ENCODE measurements around the gene TMEM223. TPM values are rescaled to one million over a fixed set of nuclear protein-coding genes. Genes with fewer than 3 reads are reported as not detected.
A peak's percentile ranks its signal among the peaks of the same experiment; 100 is the strongest.

TMEM223 gene
- total RNA-seq, 4 donors from 2014 or later, result 13.7 to 17.9 (median 15.8) TPM

DNA sequence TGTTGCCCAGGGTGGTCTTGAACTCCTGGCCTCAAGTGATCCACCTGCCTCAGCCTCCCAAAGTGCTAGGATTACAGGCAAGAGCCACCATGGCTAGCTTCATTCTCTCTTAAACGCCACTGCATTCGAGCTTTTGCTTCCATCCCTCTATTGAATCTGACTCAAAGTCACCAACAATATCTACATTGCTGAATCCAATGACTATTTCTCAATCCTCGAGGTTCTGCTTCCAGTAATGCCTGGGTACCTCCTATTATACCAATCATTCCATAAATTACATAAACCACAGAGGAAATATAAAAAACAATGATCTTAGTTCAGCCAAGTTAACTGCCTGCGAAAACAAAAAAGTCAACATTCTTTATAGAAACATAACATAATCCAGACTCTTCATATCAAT lies 25.3 kb upstream of the TMEM223 start:
- DNase-seq (ENCODE audit: extremely low spot score), result no peak
- Histone ChIP-seq H3K27me3 (no peaks in the 10 kb centered on the region), H3K4me1 (no peaks in the 10 kb centered on the region), H3K27ac (replicated peaks in 1 of 4) (no peak overlapping the region), H3K9me3 (no peaks in the 10 kb centered on the region), H3K4me3 (no peak overlapping the region), H3K36me3 (peaks cover 36 to 94% (median 85%) of the 10 kb centered on the region in 4 donors)
- 84% methylated on average over 4 of the region's 4 CpGs for WGBS
- intact Hi-C loops (cut with DNase I), result no loop called here
- TF ChIP-seq POLR2AphosphoS5 (IDR thresholded peaks at IDR 0.05) (no peak), POLR2A (IDR thresholded peaks at IDR 0.05; ENCODE audit: low read depth) (no peak), EP300 (IDR thresholded peaks at IDR 0.05) (no peak)
- TF ChIP-seq, protein P1, sequence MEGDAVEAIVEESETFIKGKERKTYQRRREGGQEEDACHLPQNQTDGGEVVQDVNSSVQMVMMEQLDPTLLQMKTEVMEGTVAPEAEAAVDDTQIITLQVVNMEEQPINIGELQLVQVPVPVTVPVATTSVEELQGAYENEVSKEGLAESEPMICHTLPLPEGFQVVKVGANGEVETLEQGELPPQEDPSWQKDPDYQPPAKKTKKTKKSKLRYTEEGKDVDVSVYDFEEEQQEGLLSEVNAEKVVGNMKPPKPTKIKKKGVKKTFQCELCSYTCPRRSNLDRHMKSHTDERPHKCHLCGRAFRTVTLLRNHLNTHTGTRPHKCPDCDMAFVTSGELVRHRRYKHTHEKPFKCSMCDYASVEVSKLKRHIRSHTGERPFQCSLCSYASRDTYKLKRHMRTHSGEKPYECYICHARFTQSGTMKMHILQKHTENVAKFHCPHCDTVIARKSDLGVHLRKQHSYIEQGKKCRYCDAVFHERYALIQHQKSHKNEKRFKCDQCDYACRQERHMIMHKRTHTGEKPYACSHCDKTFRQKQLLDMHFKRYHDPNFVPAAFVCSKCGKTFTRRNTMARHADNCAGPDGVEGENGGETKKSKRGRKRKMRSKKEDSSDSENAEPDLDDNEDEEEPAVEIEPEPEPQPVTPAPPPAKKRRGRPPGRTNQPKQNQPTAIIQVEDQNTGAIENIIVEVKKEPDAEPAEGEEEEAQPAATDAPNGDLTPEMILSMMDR (IDR thresholded peaks at IDR 0.05), result no peak

GRCh38 chr11:62816557-62816956 lies 24.8 kb upstream of the TMEM223 start:
- intact Hi-C loops (cut with DNase I), result no loop called here
- no peak for DNase-seq (ENCODE audit: extremely low spot score)
- TF ChIP-seq EP300 (IDR thresholded peaks at IDR 0.05) (no peak), POLR2AphosphoS5 (IDR thresholded peaks at IDR 0.05) (no peak), POLR2A (IDR thresholded peaks at IDR 0.05; ENCODE audit: low read depth) (no peak)
- TF ChIP-seq, protein P1 (IDR thresholded peaks at IDR 0.05), result no peak
- H3K4me3 ChIP-seq, result no peak overlapping the region
- peaks cover 30 to 88% (median 79%) of the 10 kb centered on the region in 4 donors for H3K36me3 ChIP-seq
- H3K9me3 ChIP-seq, result no peaks in the 10 kb centered on the region
- no peaks in the 10 kb centered on the region for H3K27me3 ChIP-seq
- WGBS, result 77% methylated on average over 8 of the region's 8 CpGs
- H3K27ac ChIP-seq (replicated peaks in 1 of 4), result no peak overlapping the region
- H3K4me1 ChIP-seq, result no peaks in the 10 kb centered on the region

- Histone ChIP-seq H3K27ac (replicated peaks in 1 of 4) (no peak overlapping the region), H3K9me3 (no peaks in the 10 kb centered on the region), H3K4me1 (peaks cover 0 to 8% (median 2%) of the 10 kb centered on the region in 4 donors), H3K27me3 (no peaks in the 10 kb centered on the region), H3K36me3 (peaks cover under 1 to 49% (median 42%) of the 10 kb centered on the region in 4 donors), H3K4me3 (no peak overlapping the region)
- intact Hi-C loops (cut with DNase I), result no loop called here
- 69% methylated on average over 2 of the region's 2 CpGs for WGBS
- DNase-seq (ENCODE audit: extremely low spot score), result no peak
- TF ChIP-seq, protein P1 (IDR thresholded peaks at IDR 0.05), result no peak
- TF ChIP-seq POLR2AphosphoS5 (IDR thresholded peaks at IDR 0.05), result no peak
- no peak for TF ChIP-seq POLR2A (IDR thresholded peaks at IDR 0.05; ENCODE audit: low read depth)
- TF ChIP-seq EP300 (IDR thresholded peaks at IDR 0.05), result no peak
These were observed 19.9 kb upstream of the TMEM223 start for GRCh38 chr11:62811659-62812058.

- Histone ChIP-seq H3K4me1 (peaks cover 8 to 17% (median 11%) of the 10 kb centered on the region in 4 donors), H3K27ac (replicated peaks in 1 of 4) (no peak overlapping the region), H3K27me3 (no peaks in the 10 kb centered on the region), H3K9me3 (no peaks in the 10 kb centered on the region), H3K36me3 (peaks cover 0 to 40% (median 34%) of the 10 kb centered on the region in 4 donors), H3K4me3 (no peak overlapping the region)
- intact Hi-C loops (cut with DNase I), result no loop called here
- no peak for DNase-seq (ENCODE audit: extremely low spot score)
- TF ChIP-seq POLR2A (IDR thresholded peaks at IDR 0.05; ENCODE audit: low read depth) (no peak), EP300 (IDR thresholded peaks at IDR 0.05) (no peak)
- 18% methylated on average over 1 of the region's 1 CpG for WGBS
These were observed 18.9 kb upstream of the TMEM223 start for GRCh38 chr11:62810748-62811147.

GRCh38 chr11:62806611-62807121 lies 14.9 kb upstream of the TMEM223 start:
- H3K4me1 ChIP-seq, result peaks cover 29 to 43% (median 32%) of the 10 kb centered on the region in 4 donors

More at GRCh38 chr11:62806611-62807121, 14.9 kb upstream of the TMEM223 start:
- H3K36me3 ChIP-seq, result peaks cover 11 to 31% (median 27%) of the 10 kb centered on the region in 4 donors
- intact Hi-C loops (cut with DNase I), result no loop called here
- H3K9me3 ChIP-seq, result no peaks in the 10 kb centered on the region
- peak overlapping the region; percentile 94 to 98 (median 95) for H3K27ac ChIP-seq (replicated peaks in 1 of 4)
- no peaks in the 10 kb centered on the region for H3K27me3 ChIP-seq
- 86% methylated on average over 4 of the region's 5 CpGs for WGBS
- H3K4me3 ChIP-seq, result no peak overlapping the region
- TF ChIP-seq POLR2AphosphoS5 (IDR thresholded peaks at IDR 0.05), result peak in 1 of 2 donors; percentile 45
- TF ChIP-seq POLR2A (IDR thresholded peaks at IDR 0.05; ENCODE audit: low read depth), result no peak
- DNase-seq (ENCODE audit: extremely low spot score), result no peak
